ENCODE results near the gene MIA. TPM values are rescaled to one million over a fixed set of nuclear protein-coding genes. Genes with fewer than 3 reads are reported as not detected.

The MIA gene
- total RNA-seq, 4 donors from 2014 or later, result 127 to 322 (median 209) TPM

- 86 to 97% methylated on average over 3 of the region's 3 CpGs for WGBS, 2 donors
- H3K27ac ChIP-seq, result no peak overlapping the region
- DNase-seq (ENCODE audit: low spot score in 2 of 2), result no peak
- TF ChIP-seq, protein P1, sequence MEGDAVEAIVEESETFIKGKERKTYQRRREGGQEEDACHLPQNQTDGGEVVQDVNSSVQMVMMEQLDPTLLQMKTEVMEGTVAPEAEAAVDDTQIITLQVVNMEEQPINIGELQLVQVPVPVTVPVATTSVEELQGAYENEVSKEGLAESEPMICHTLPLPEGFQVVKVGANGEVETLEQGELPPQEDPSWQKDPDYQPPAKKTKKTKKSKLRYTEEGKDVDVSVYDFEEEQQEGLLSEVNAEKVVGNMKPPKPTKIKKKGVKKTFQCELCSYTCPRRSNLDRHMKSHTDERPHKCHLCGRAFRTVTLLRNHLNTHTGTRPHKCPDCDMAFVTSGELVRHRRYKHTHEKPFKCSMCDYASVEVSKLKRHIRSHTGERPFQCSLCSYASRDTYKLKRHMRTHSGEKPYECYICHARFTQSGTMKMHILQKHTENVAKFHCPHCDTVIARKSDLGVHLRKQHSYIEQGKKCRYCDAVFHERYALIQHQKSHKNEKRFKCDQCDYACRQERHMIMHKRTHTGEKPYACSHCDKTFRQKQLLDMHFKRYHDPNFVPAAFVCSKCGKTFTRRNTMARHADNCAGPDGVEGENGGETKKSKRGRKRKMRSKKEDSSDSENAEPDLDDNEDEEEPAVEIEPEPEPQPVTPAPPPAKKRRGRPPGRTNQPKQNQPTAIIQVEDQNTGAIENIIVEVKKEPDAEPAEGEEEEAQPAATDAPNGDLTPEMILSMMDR (IDR thresholded peaks at IDR 0.05), result no peak
- TF ChIP-seq POLR2A (IDR thresholded peaks at IDR 0.05) (no peak), EP300 (IDR thresholded peaks at IDR 0.05) (no peak)
- peaks cover 0 to 61% (median 24%) of the 10 kb centered on the region in 3 donors for H3K36me3 ChIP-seq
- H3K9me3 ChIP-seq, result no peaks in the 10 kb centered on the region
- no peak overlapping the region for H3K4me3 ChIP-seq
- no peaks in the 10 kb centered on the region for H3K27me3 ChIP-seq
- peaks cover 0 to 52% (median 29%) of the 10 kb centered on the region in 4 donors for H3K4me1 ChIP-seq
These were observed 20.1 kb upstream of the MIA start for GRCh38 chr19:40755248-40755624.

- DNase-seq (ENCODE audit: low spot score in 2 of 2), result no peak
- H3K4me1 ChIP-seq, result peaks cover 0 to 52% (median 29%) of the 10 kb centered on the region in 4 donors
- WGBS, 2 donors, result 95 to 99% methylated on average over 8 of the region's 8 CpGs
These were observed 19.5 kb upstream of the MIA start for GRCh38 chr19:40755791-40756190.

DNA sequence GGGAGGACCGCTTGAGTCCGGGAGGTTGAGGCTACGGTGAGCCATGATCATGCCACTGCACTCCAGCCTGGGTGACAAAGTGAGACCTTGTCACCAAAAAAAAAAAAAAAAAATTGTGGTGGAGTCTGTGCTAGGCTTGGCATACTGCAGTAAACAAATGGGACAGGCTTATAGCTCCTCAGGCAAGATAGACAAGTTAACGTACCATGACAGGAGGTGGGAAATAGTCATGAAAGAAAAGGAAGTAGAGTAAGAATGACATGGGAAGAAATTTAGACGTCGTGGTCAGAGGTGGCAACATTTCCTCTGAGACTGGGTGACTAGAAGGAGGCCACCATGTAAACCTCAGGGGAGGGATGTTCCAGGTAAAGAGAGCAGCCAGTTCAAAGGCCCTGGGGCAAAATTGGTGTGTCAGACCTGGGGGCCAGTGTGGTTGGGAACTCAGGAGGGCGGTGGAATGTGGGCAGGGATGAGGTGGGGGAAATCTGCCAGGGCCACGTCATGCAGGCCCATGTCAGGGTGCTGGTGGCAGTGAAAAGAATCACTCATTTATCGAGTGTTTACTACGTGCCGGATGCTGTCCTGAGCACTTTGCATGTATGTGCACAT, 18.7 kb upstream of the MIA start:
- Histone ChIP-seq H3K27ac (no peak overlapping the region), H3K4me3 (no peak overlapping the region), H3K9me3 (no peaks in the 10 kb centered on the region), H3K4me1 (peaks cover 0 to 52% (median 29%) of the 10 kb centered on the region in 4 donors), H3K27me3 (no peaks in the 10 kb centered on the region), H3K36me3 (peaks cover 0 to 75% (median 38%) of the 10 kb centered on the region in 3 donors)
- TF ChIP-seq POLR2A (IDR thresholded peaks at IDR 0.05) (no peak), EP300 (IDR thresholded peaks at IDR 0.05) (no peak)
- DNase-seq (ENCODE audit: low spot score in 2 of 2), result no peak
- 79 to 89% methylated on average over 10 to 11 of the region's 11 CpGs for WGBS, 2 donors

More at GRCh38 chr19:40755791-40756190, 19.5 kb upstream of the MIA start:
- H3K36me3 ChIP-seq, result peaks cover 0 to 67% (median 30%) of the 10 kb centered on the region in 3 donors
- H3K9me3 ChIP-seq, result no peaks in the 10 kb centered on the region
- H3K27ac ChIP-seq, result no peak overlapping the region
- TF ChIP-seq POLR2A (IDR thresholded peaks at IDR 0.05), result no peak
- no peak for TF ChIP-seq EP300 (IDR thresholded peaks at IDR 0.05)
- H3K27me3 ChIP-seq, result no peaks in the 10 kb centered on the region
- no peak overlapping the region for H3K4me3 ChIP-seq

DNA sequence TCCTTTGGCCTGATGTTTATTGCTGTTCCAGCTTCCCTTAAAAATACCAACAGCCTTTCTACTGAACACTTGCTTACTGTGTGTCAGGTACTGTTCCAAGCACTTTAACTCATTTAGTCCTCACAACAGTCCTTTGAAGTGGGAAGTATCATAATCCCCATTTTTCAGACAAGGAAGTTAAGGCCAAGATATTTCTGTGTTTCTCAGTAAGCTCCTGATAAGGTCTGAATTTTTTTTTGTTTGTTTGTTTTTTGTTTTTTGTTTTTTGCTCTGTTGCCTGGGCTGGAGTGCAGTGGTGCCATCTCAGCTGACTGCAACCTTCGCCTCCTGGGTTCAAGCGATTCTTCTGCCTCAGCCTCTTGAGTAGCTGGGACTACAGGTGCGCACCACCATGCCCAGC, 16.8 kb upstream of the MIA start:
- Histone ChIP-seq H3K27me3 (no peaks in the 10 kb centered on the region), H3K9me3 (no peaks in the 10 kb centered on the region), H3K4me1 (peaks cover 0 to 36% (median 18%) of the 10 kb centered on the region in 4 donors), H3K36me3 (peaks cover 9 to 93% (median 57%) of the 10 kb centered on the region in 3 donors), H3K4me3 (no peak overlapping the region), H3K27ac (no peak overlapping the region)
- no peak for DNase-seq (ENCODE audit: low spot score in 2 of 2)
- no peak for TF ChIP-seq POLR2A (IDR thresholded peaks at IDR 0.05)
- TF ChIP-seq EP300 (IDR thresholded peaks at IDR 0.05), result no peak
- TF ChIP-seq, protein P1 (IDR thresholded peaks at IDR 0.05), result no peak
- 97 to 100% methylated on average over 3 of the region's 3 CpGs for WGBS, 2 donors

GRCh38 chr19:40759352-40759751, 16.0 kb upstream of the MIA start:
- no peaks in the 10 kb centered on the region for H3K27me3 ChIP-seq
- 90 to 91% methylated on average over 13 of the region's 13 CpGs for WGBS, 2 donors
- TF ChIP-seq EP300 (IDR thresholded peaks at IDR 0.05), result no peak
- no peak for TF ChIP-seq POLR2A (IDR thresholded peaks at IDR 0.05)
- TF ChIP-seq, protein P1 (IDR thresholded peaks at IDR 0.05), result no peak
- peaks cover 9 to 93% (median 63%) of the 10 kb centered on the region in 3 donors for H3K36me3 ChIP-seq
- no peaks in the 10 kb centered on the region for H3K9me3 ChIP-seq
- H3K4me3 ChIP-seq, result no peak overlapping the region
- H3K4me1 ChIP-seq, result peaks cover 0 to 27% (median 16%) of the 10 kb centered on the region in 4 donors
- no peak overlapping the region for H3K27ac ChIP-seq
- no peak for DNase-seq (ENCODE audit: low spot score in 2 of 2)

DNA sequence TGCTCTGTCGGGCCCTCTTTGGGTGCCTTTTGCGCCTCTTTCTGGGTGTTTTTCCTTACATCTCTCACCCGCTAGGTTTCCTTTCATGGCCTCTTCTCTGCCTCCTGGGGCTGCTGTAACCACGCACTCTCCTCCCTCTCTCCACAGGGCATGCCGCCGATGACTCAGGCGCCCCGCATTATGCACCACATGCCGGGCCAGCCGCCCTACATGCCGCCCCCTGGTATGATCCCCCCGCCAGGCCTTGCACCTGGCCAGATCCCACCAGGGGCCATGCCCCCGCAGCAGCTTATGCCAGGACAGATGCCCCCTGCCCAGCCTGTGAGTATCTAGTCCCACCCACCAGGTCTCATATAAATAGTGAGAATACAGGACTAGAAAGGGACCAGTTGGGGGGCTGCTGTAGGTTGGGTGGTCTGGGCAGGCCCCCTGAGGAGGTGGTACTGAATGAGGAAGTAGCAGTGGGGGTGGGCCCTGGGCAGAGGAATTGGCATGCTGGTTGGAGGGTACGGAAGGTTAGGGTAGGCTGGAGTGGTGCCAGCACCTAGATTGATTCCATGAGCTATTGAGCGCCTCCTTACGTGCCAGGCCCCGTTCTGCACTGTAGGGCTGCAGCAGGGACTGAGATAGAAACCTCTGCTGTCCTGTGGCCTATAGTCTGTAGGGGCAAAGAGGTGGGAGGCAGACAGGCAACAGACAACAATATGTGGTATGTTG, 12.4 kb upstream of the MIA start:
- H3K9me3 ChIP-seq, result no peaks in the 10 kb centered on the region
- no peaks in the 10 kb centered on the region for H3K27me3 ChIP-seq
- H3K4me3 ChIP-seq, result no peak overlapping the region
- no peak for DNase-seq (ENCODE audit: low spot score in 2 of 2)
- H3K36me3 ChIP-seq, result peaks cover 9 to 100% (median 73%) of the 10 kb centered on the region in 3 donors
- H3K27ac ChIP-seq, result no peak overlapping the region
- H3K4me1 ChIP-seq, result no peaks in the 10 kb centered on the region
- TF ChIP-seq EP300 (IDR thresholded peaks at IDR 0.05) (no peak), POLR2A (IDR thresholded peaks at IDR 0.05) (no peak)
- TF ChIP-seq, protein P1 (IDR thresholded peaks at IDR 0.05), result no peak
- WGBS, 2 donors, result 88 to 91% methylated on average over 17 of the region's 17 CpGs

Measured in tibial nerve (tissue), 4 donors.